HG03103 (cell line): ENCODE measurements around the gene ANKS1B.
"Not testable (repeated sequence)": the region's sequence is repeated elsewhere in the genome, so short reads cannot be mapped to it uniquely, and the experiment has no call there.

Source experiments
- ATAC-seq: cut with Tn5 transposase; IDR thresholded peaks from one replicate; pipeline ENCODE4 v1.9.1; 2021; ENCODE audit warnings: low read depth; ENCODE audit not compliant: unreplicated experiment

Gene ANKS1B

GRCh38 chr12:99984271-99985128 is at the start of gene ANKS1B:
Gene ANKS1B, minus strand, starts transcription at chr12:99984936. Its CDS starts 699 bp downstream, at chr12:99984237.
- peak; percentile 70 for ATAC-seq

- ATAC-seq = no peak
Observed at GRCh38 chr12:100031836-100032235, 47.1 kb upstream of the ANKS1B start.

- ATAC-seq = no peak
Observed at GRCh38 chr12:100027671-100028070, 42.9 kb upstream of the ANKS1B start.

GRCh38 chr12:100026241-100026640 is 41.5 kb upstream of the ANKS1B start:
- no peak for ATAC-seq

- ATAC-seq = no peak
Observed at GRCh38 chr12:100024974-100025555, 40.3 kb upstream of the ANKS1B start.

GRCh38 chr12:100020370-100020769 is 35.6 kb upstream of the ANKS1B start:
- no peak for ATAC-seq

- ATAC-seq = no peak
Observed at GRCh38 chr12:100017056-100017455, 32.3 kb upstream of the ANKS1B start.

- ATAC-seq = not testable (repeated sequence)
Observed at GRCh38 chr12:100016304-100016703, 31.6 kb upstream of the ANKS1B start.

- ATAC-seq = not testable (repeated sequence)
Observed at GRCh38 chr12:100005846-100006245, 21.1 kb upstream of the ANKS1B start.

GRCh38 chr12:99997806-99998205 is 13.1 kb upstream of the ANKS1B start:
- no peak for ATAC-seq

- no peak for ATAC-seq
Observed at GRCh38 chr12:99996095-99996494, 11.4 kb upstream of the ANKS1B start.

GRCh38 chr12:99985631-99986030 is 895 bp upstream of the ANKS1B start:
- no peak for ATAC-seq

GRCh38 chr12:99985129-99985570 is 414 bp upstream of the ANKS1B start:
- ATAC-seq = peak; percentile 35

GRCh38 chr12:99983456-99984258 is 1.1 kb downstream of the ANKS1B start:
- no peak for ATAC-seq

GRCh38 chr12:99981639-99982190 is 3.0 kb downstream of the ANKS1B start:
- no peak for ATAC-seq

- no peak for ATAC-seq
Observed at GRCh38 chr12:99979471-99979870, 5.3 kb downstream of the ANKS1B start.

- no peak for ATAC-seq
Observed at GRCh38 chr12:99978152-99978551, 6.6 kb downstream of the ANKS1B start.

- ATAC-seq = no peak
Observed at GRCh38 chr12:99977550-99977949, 7.2 kb downstream of the ANKS1B start.

GRCh38 chr12:99976762-99977161 is 8.0 kb downstream of the ANKS1B start:
- ATAC-seq = no peak

- ATAC-seq = no peak
Observed at GRCh38 chr12:99975321-99975720, 9.4 kb downstream of the ANKS1B start.

- ATAC-seq = no peak
Observed at GRCh38 chr12:99974146-99974545, 10.6 kb downstream of the ANKS1B start.
